Effector memory CD8-positive, alpha-beta T cell (primary cell): Measurements from ENCODE around the gene P4HB.

Experiments
- ATAC-seq: fragments of 150-1000 bp; cut with Tn5 transposase; replicated peaks from 2 replicates; pipeline ENCODE4 v1.10.0; 2021; ENCODE audit warnings: mild to moderate bottlenecking, moderate library complexity
- DNase-seq, 3 experiments: peaks; one replicate each; pipeline ENCODE4 v3.0.0; 2021
- H3K27ac Mint-ChIP-seq, 2 donors: one replicate each; pipeline ENCODE4 v1.8.0; 2022; ENCODE audit warnings: mild to moderate bottlenecking in 2 of 2, mixed read lengths in 2 of 2, moderate library complexity in 2 of 2
- H3K27me3 Mint-ChIP-seq, 2 donors: one replicate each; pipeline ENCODE4 v1.8.0; 2022; ENCODE audit warnings: mixed read lengths in 2 of 2
- H3K36me3 Mint-ChIP-seq: one replicate; pipeline ENCODE4 v1.8.0; 2022; ENCODE audit warnings: mild to moderate bottlenecking, moderate library complexity, mixed read lengths; ENCODE audit not compliant: insufficient read depth
- H3K4me1 Mint-ChIP-seq, 2 donors: one replicate each; pipeline ENCODE4 v1.8.0; 2022; ENCODE audit warnings: low read depth in 2 of 2, mixed read lengths in 2 of 2
- H3K4me3 Mint-ChIP-seq, 2 donors: one replicate each; pipeline ENCODE4 v1.8.0; 2022; ENCODE audit warnings: mild to moderate bottlenecking in 2 of 2, mixed read lengths in 2 of 2, moderate library complexity in 2 of 2
- H3K9me3 Mint-ChIP-seq, 2 donors: one replicate each; pipeline ENCODE4 v1.8.0; 2022; ENCODE audit warnings: mixed read lengths in 2 of 2

P4HB gene

GRCh38 chr17:81794074-81794476 lies 66.3 kb downstream of the P4HB start:
- Mint-ChIP-seq H3K27ac (no peak overlapping the region), H3K36me3 (no peaks in the 10 kb centered on the region), H3K4me3 (no peak overlapping the region), H3K27me3 (no peaks in the 10 kb centered on the region), H3K9me3 (no peaks in the 10 kb centered on the region), H3K4me1 (no peaks in the 10 kb centered on the region)
- no peak for DNase-seq
- no peak for ATAC-seq
